GM06990 (cell line): ENCODE data around the gene PPP2R3B.

Source experiments
- DNase-seq: peaks from one replicate; pipeline ENCODE4 v3.0.0-alpha.2; 2011; ENCODE audit not compliant: insufficient read length; ENCODE audit errors: extremely low read depth
- H3K27me3 ChIP-seq: replicated peaks from 2 replicates; pipeline ENCODE4 v1.6.0; 2011; ENCODE audit warnings: low read length; ENCODE audit not compliant: control insufficient read depth, insufficient read depth
- H3K36me3 ChIP-seq: 2 replicates; pipeline ENCODE4 v1.5.1; 2011; ENCODE audit warnings: low read length; ENCODE audit not compliant: control insufficient read depth, insufficient read depth
- H3K4me3 ChIP-seq: replicated peaks from 2 replicates; pipeline ENCODE4 v1.5.1; 2011; ENCODE audit warnings: low read depth, mild to moderate bottlenecking, control low read depth, low read length
- CTCF ChIP-seq: IDR thresholded peaks from 2 replicates; pipeline ENCODE4 v1.5.1; 2011; ENCODE audit warnings: low read length, control low read depth, mild to moderate bottlenecking, inconsistent platforms; ENCODE audit not compliant: insufficient read depth, poor library complexity, severe bottlenecking

The PPP2R3B gene

GRCh38 chrX:291411-291901 lies 95.3 kb downstream of the PPP2R3B start:
- DNase-seq: no peak
- H3K36me3 ChIP-seq: peaks cover 16% of the 10 kb centered on the region

GRCh38 chrX:290476-291166 lies 96.1 kb downstream of the PPP2R3B start:
- Histone ChIP-seq H3K27me3 (no peaks in the 10 kb centered on the region), H3K36me3 (peaks cover 16% of the 10 kb centered on the region), H3K4me3 (no peak overlapping the region)
- no peak for TF ChIP-seq CTCF
- DNase-seq: no peak

More at GRCh38 chrX:291411-291901, 95.3 kb downstream of the PPP2R3B start:
- H3K27me3 ChIP-seq: no peaks in the 10 kb centered on the region
- H3K4me3 ChIP-seq: no peak overlapping the region
- no peak for TF ChIP-seq CTCF

GRCh38 chrX:288561-288991 lies 98.1 kb downstream of the PPP2R3B start:
- Histone ChIP-seq H3K27me3 (no peaks in the 10 kb centered on the region), H3K4me3 (no peak overlapping the region), H3K36me3 (peaks cover 16% of the 10 kb centered on the region)
- no peak for TF ChIP-seq CTCF
- DNase-seq: no peak

- H3K4me3 ChIP-seq: no peak overlapping the region
- H3K36me3 ChIP-seq: peaks cover 13% of the 10 kb centered on the region
- no peak for TF ChIP-seq CTCF
Measured at GRCh38 chrX:287670-288069, 99.0 kb downstream of the PPP2R3B start.

GRCh38 chrX:285076-285677 lies 101.5 kb downstream of the PPP2R3B start:
- no peak for DNase-seq
- TF ChIP-seq CTCF: no peak
- Histone ChIP-seq H3K27me3 (no peaks in the 10 kb centered on the region), H3K4me3 (no peak overlapping the region), H3K36me3 (peaks cover 8% of the 10 kb centered on the region)

More at GRCh38 chrX:287670-288069, 99.0 kb downstream of the PPP2R3B start:
- DNase-seq: no peak
- no peaks in the 10 kb centered on the region for H3K27me3 ChIP-seq
